NCI-H774 (cell line): ENCODE data around the gene CFAP221.
"Not testable (repeated sequence)": the region's sequence is repeated elsewhere in the genome, so short reads cannot be mapped to it uniquely, and the experiment has no call there.

Source experiments
- DNase-seq: peaks from one replicate; lab custom pipeline; 2025; lab: John Stamatoyannopoulos, UW

Gene CFAP221

GRCh38 chr2:119590873-119591272 lies 46.6 kb downstream of the CFAP221 start:
- DNase-seq = no peak

GRCh38 chr2:119591523-119591922 lies 47.3 kb downstream of the CFAP221 start:
- no peak for DNase-seq

- DNase-seq = no peak
Observed at GRCh38 chr2:119592436-119592835, 48.2 kb downstream of the CFAP221 start.

GRCh38 chr2:119596638-119597037 lies 52.4 kb downstream of the CFAP221 start:
- DNase-seq = no peak

GRCh38 chr2:119598596-119599263 lies 54.5 kb downstream of the CFAP221 start:
- DNase-seq = peak; percentile 80

GRCh38 chr2:119599384-119599783 lies 55.1 kb downstream of the CFAP221 start:
- no peak for DNase-seq

GRCh38 chr2:119605096-119605495 lies 60.8 kb downstream of the CFAP221 start:
- no peak for DNase-seq

- DNase-seq = no peak
Observed at GRCh38 chr2:119606674-119607073, 62.4 kb downstream of the CFAP221 start.

GRCh38 chr2:119608553-119608952 lies 64.3 kb downstream of the CFAP221 start:
- DNase-seq = no peak

- DNase-seq = no peak
Observed at GRCh38 chr2:119609337-119609736, 65.1 kb downstream of the CFAP221 start.

- DNase-seq = not testable (repeated sequence)
Observed at GRCh38 chr2:119614140-119614539, 69.9 kb downstream of the CFAP221 start.

- DNase-seq = no peak
Observed at GRCh38 chr2:119616421-119616820, 72.2 kb downstream of the CFAP221 start.

GRCh38 chr2:119617455-119617854 lies 73.2 kb downstream of the CFAP221 start:
- no peak for DNase-seq

- DNase-seq = not testable (repeated sequence)
Observed at GRCh38 chr2:119618725-119619124, 74.5 kb downstream of the CFAP221 start.

- no peak for DNase-seq
Observed at GRCh38 chr2:119625226-119625625, 81.0 kb downstream of the CFAP221 start.

- no peak for DNase-seq
Observed at GRCh38 chr2:119629323-119629825, 85.1 kb downstream of the CFAP221 start.

- no peak for DNase-seq
Observed at GRCh38 chr2:119630121-119630520, 85.9 kb downstream of the CFAP221 start.

- no peak for DNase-seq
Observed at GRCh38 chr2:119637371-119637770, 93.1 kb downstream of the CFAP221 start.

- no peak for DNase-seq
Observed at GRCh38 chr2:119638246-119638645, 94.0 kb downstream of the CFAP221 start.

- DNase-seq = no peak
Observed at GRCh38 chr2:119638685-119639554, 94.7 kb downstream of the CFAP221 start.

GRCh38 chr2:119641562-119642258 lies 97.5 kb downstream of the CFAP221 start:
- peak; percentile 62 for DNase-seq

GRCh38 chr2:119644186-119644585 lies 99.9 kb downstream of the CFAP221 start:
- DNase-seq = no peak
